HUES6 (cell line): ENCODE results near the gene ZFAND3.

Experiments
- H3K27ac ChIP-seq: 2 replicates; pipeline ENCODE4 v1.7.0; 2013; ENCODE audit warnings: low read depth, mild to moderate bottlenecking, low read length, inconsistent platforms
- H3K27me3 ChIP-seq: 2 replicates; pipeline ENCODE4 v1.6.1; 2013; ENCODE audit warnings: low read length; ENCODE audit not compliant: control insufficient read depth, insufficient read depth
- H3K36me3 ChIP-seq: 2 replicates; pipeline ENCODE4 v1.6.1; 2013; ENCODE audit warnings: low read length; ENCODE audit not compliant: control insufficient read depth, insufficient read depth
- H3K4me1 ChIP-seq: 2 replicates; pipeline ENCODE4 v1.6.1; 2013; ENCODE audit warnings: low read length; ENCODE audit not compliant: control insufficient read depth, insufficient read depth
- H3K4me3 ChIP-seq: 2 replicates; pipeline ENCODE4 v1.5.1; 2013; ENCODE audit warnings: low read depth, low read length
- H3K9ac ChIP-seq: one replicate; pipeline ENCODE4 v1.6.1; 2013; ENCODE audit warnings: mild to moderate bottlenecking, low read length
- H3K9me3 ChIP-seq: 2 replicates; pipeline ENCODE4 v1.6.1; 2013; ENCODE audit warnings: low read depth, low read length; ENCODE audit not compliant: control insufficient read depth, insufficient read depth

Gene ZFAND3

GRCh38 chr6:37903351-37904340 lies 84.1 kb downstream of the ZFAND3 start:
- Histone ChIP-seq H3K4me3 (no peak overlapping the region), H3K4me1 (peaks cover 10% of the 10 kb centered on the region), H3K27me3 (no peaks in the 10 kb centered on the region), H3K27ac (no peak overlapping the region), H3K9me3 (no peaks in the 10 kb centered on the region), H3K36me3 (no peaks in the 10 kb centered on the region), H3K9ac (no peak overlapping the region)

GRCh38 chr6:37904590-37904989 lies 85.1 kb downstream of the ZFAND3 start:
- Histone ChIP-seq H3K9ac (no peak overlapping the region), H3K27ac (no peak overlapping the region), H3K36me3 (no peaks in the 10 kb centered on the region), H3K4me1 (peaks cover 10% of the 10 kb centered on the region), H3K9me3 (no peaks in the 10 kb centered on the region), H3K27me3 (no peaks in the 10 kb centered on the region), H3K4me3 (no peak overlapping the region)

- peaks cover 10% of the 10 kb centered on the region for H3K4me1 ChIP-seq
- H3K4me3 ChIP-seq = no peak overlapping the region
- no peak overlapping the region for H3K27ac ChIP-seq
- no peaks in the 10 kb centered on the region for H3K27me3 ChIP-seq
- no peaks in the 10 kb centered on the region for H3K36me3 ChIP-seq
- H3K9ac ChIP-seq = no peak overlapping the region
- no peaks in the 10 kb centered on the region for H3K9me3 ChIP-seq
These were observed 86.6 kb downstream of the ZFAND3 start for GRCh38 chr6:37906121-37906520.

- Histone ChIP-seq H3K27ac (no peak overlapping the region), H3K36me3 (no peaks in the 10 kb centered on the region), H3K27me3 (no peaks in the 10 kb centered on the region), H3K9ac (no peak overlapping the region), H3K4me1 (no peaks in the 10 kb centered on the region), H3K9me3 (no peaks in the 10 kb centered on the region), H3K4me3 (no peak overlapping the region)
These were observed 91.5 kb downstream of the ZFAND3 start for GRCh38 chr6:37910998-37911397.

- H3K27ac ChIP-seq = no peak overlapping the region
- H3K9ac ChIP-seq = no peak overlapping the region
- no peaks in the 10 kb centered on the region for H3K9me3 ChIP-seq
- no peaks in the 10 kb centered on the region for H3K27me3 ChIP-seq
- H3K4me1 ChIP-seq = no peaks in the 10 kb centered on the region
- H3K4me3 ChIP-seq = no peak overlapping the region
- H3K36me3 ChIP-seq = no peaks in the 10 kb centered on the region
These were observed 93.7 kb downstream of the ZFAND3 start for GRCh38 chr6:37913210-37913609.

GRCh38 chr6:37915463-37915862 lies 95.9 kb downstream of the ZFAND3 start:
- H3K36me3 ChIP-seq = no peaks in the 10 kb centered on the region
- H3K4me3 ChIP-seq = no peak overlapping the region
- peaks cover 4% of the 10 kb centered on the region for H3K4me1 ChIP-seq
- H3K9ac ChIP-seq = no peak overlapping the region
- no peaks in the 10 kb centered on the region for H3K27me3 ChIP-seq
- no peak overlapping the region for H3K27ac ChIP-seq
- H3K9me3 ChIP-seq = no peaks in the 10 kb centered on the region

- H3K9me3 ChIP-seq = no peaks in the 10 kb centered on the region
- no peak overlapping the region for H3K4me3 ChIP-seq
- H3K36me3 ChIP-seq = no peaks in the 10 kb centered on the region
- no peak overlapping the region for H3K27ac ChIP-seq
- peaks cover 11% of the 10 kb centered on the region for H3K4me1 ChIP-seq
- H3K9ac ChIP-seq = no peak overlapping the region
- H3K27me3 ChIP-seq = no peaks in the 10 kb centered on the region
These were observed 96.6 kb downstream of the ZFAND3 start for GRCh38 chr6:37916149-37916548.

GRCh38 chr6:37916675-37917074 lies 97.1 kb downstream of the ZFAND3 start:
- H3K4me1 ChIP-seq = peaks cover 11% of the 10 kb centered on the region
- H3K4me3 ChIP-seq = no peak overlapping the region
- no peaks in the 10 kb centered on the region for H3K9me3 ChIP-seq
- H3K36me3 ChIP-seq = no peaks in the 10 kb centered on the region
- no peak overlapping the region for H3K9ac ChIP-seq
- H3K27ac ChIP-seq = no peak overlapping the region
- no peaks in the 10 kb centered on the region for H3K27me3 ChIP-seq

- Histone ChIP-seq H3K36me3 (no peaks in the 10 kb centered on the region), H3K27me3 (no peaks in the 10 kb centered on the region), H3K4me3 (no peak overlapping the region), H3K4me1 (peaks cover 11% of the 10 kb centered on the region), H3K27ac (no peak overlapping the region), H3K9ac (no peak overlapping the region), H3K9me3 (no peaks in the 10 kb centered on the region)
These were observed 98.0 kb downstream of the ZFAND3 start for GRCh38 chr6:37917566-37917965.

- Histone ChIP-seq H3K9me3 (no peaks in the 10 kb centered on the region), H3K4me1 (peaks cover 11% of the 10 kb centered on the region), H3K4me3 (no peak overlapping the region), H3K9ac (no peak overlapping the region), H3K36me3 (no peaks in the 10 kb centered on the region), H3K27me3 (no peaks in the 10 kb centered on the region), H3K27ac (no peak overlapping the region)
These were observed 100.1 kb downstream of the ZFAND3 start for GRCh38 chr6:37919417-37920157.

- Histone ChIP-seq H3K9me3 (no peaks in the 10 kb centered on the region), H3K27ac (no peak overlapping the region), H3K27me3 (no peaks in the 10 kb centered on the region), H3K36me3 (no peaks in the 10 kb centered on the region), H3K9ac (no peak overlapping the region), H3K4me3 (no peak overlapping the region), H3K4me1 (peaks cover 11% of the 10 kb centered on the region)
These were observed 101.1 kb downstream of the ZFAND3 start for GRCh38 chr6:37920667-37921066.
